Measurements from ENCODE around the gene SLC35F3.

- TF ChIP-seq CTCF (conservative IDR thresholded peaks at IDR 0.05; ENCODE audit: low read depth in 2 of 2): no peak
- TF ChIP-seq POLR2AphosphoS5 (IDR thresholded peaks at IDR 0.05; ENCODE audit: low read depth): no peak
- TF ChIP-seq EZH2phosphoT487 (IDR thresholded peaks at IDR 0.05; ENCODE audit: unreplicated experiment): no peak
- TF ChIP-seq EZH2 (IDR thresholded peaks at IDR 0.05; ENCODE audit: low read depth, unreplicated experiment): no peak
- no peak for TF ChIP-seq JUNB (IDR thresholded peaks at IDR 0.05; ENCODE audit: unreplicated experiment)
- TF ChIP-seq, protein P1, sequence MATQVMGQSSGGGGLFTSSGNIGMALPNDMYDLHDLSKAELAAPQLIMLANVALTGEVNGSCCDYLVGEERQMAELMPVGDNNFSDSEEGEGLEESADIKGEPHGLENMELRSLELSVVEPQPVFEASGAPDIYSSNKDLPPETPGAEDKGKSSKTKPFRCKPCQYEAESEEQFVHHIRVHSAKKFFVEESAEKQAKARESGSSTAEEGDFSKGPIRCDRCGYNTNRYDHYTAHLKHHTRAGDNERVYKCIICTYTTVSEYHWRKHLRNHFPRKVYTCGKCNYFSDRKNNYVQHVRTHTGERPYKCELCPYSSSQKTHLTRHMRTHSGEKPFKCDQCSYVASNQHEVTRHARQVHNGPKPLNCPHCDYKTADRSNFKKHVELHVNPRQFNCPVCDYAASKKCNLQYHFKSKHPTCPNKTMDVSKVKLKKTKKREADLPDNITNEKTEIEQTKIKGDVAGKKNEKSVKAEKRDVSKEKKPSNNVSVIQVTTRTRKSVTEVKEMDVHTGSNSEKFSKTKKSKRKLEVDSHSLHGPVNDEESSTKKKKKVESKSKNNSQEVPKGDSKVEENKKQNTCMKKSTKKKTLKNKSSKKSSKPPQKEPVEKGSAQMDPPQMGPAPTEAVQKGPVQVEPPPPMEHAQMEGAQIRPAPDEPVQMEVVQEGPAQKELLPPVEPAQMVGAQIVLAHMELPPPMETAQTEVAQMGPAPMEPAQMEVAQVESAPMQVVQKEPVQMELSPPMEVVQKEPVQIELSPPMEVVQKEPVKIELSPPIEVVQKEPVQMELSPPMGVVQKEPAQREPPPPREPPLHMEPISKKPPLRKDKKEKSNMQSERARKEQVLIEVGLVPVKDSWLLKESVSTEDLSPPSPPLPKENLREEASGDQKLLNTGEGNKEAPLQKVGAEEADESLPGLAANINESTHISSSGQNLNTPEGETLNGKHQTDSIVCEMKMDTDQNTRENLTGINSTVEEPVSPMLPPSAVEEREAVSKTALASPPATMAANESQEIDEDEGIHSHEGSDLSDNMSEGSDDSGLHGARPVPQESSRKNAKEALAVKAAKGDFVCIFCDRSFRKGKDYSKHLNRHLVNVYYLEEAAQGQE (IDR thresholded peaks at IDR 0.05; ENCODE audit: unreplicated experiment): no peak
- TF ChIP-seq ZNF114 (CRISPR knock-in tag; IDR thresholded peaks at IDR 0.05): no peak
- no peak for TF ChIP-seq CREB1 (CRISPR knock-in tag; IDR thresholded peaks at IDR 0.05; ENCODE audit: low read depth)
- no peak for TF ChIP-seq STAT1 (IDR thresholded peaks at IDR 0.05; ENCODE audit: unreplicated experiment)
- no peak for TF ChIP-seq NANOG (IDR thresholded peaks at IDR 0.05; ENCODE audit: borderline replicate concordance)
Measured at GRCh38 chr1:234295068-234295467, 390.6 kb downstream of the SLC35F3 start.
